ENCODE measurements around the gene ROBO4. TPM values are rescaled to one million over a fixed set of nuclear protein-coding genes. Genes with fewer than 3 reads are reported as not detected.

ROBO4 gene
- total and polyA plus RNA-seq, 7 donors, result 5.4 to 17.5 (median 14.9) TPM

DNA sequence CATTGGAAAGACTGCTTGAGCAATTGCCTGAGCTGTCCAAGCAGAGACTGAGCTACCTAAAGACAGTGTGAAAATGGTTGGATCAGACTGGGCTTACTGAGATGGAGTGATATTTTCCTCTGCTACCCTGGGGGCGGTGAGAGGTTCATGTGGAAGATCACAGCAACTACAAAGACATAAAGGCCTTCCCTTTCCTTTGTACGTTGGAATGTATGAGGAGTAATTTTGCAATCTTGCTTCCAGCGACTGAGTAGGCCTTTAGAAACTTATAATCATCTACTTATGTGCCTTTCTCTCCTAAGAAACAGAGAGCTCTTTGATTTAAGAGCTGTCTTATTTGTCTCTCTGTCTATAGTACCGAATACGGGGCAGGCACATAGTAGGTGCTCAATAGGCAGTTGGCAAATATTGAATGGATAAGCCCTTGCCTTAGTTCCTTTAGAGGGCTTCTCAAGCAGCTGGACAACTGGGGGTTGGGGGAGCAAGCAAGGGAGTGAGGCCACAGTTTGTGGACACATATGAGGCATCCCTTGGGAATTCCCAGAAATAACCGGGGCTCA lies 40.6 kb upstream of the ROBO4 start:
- no peak overlapping the region for H3K4me3 ChIP-seq
- no peaks in the 10 kb centered on the region for H3K36me3 ChIP-seq (ENCODE audit: insufficient read depth in 1 of 2, low read depth in 1 of 2)
- DNase-seq (no peak), ATAC-seq (no peak)
- TF ChIP-seq, protein P1, sequence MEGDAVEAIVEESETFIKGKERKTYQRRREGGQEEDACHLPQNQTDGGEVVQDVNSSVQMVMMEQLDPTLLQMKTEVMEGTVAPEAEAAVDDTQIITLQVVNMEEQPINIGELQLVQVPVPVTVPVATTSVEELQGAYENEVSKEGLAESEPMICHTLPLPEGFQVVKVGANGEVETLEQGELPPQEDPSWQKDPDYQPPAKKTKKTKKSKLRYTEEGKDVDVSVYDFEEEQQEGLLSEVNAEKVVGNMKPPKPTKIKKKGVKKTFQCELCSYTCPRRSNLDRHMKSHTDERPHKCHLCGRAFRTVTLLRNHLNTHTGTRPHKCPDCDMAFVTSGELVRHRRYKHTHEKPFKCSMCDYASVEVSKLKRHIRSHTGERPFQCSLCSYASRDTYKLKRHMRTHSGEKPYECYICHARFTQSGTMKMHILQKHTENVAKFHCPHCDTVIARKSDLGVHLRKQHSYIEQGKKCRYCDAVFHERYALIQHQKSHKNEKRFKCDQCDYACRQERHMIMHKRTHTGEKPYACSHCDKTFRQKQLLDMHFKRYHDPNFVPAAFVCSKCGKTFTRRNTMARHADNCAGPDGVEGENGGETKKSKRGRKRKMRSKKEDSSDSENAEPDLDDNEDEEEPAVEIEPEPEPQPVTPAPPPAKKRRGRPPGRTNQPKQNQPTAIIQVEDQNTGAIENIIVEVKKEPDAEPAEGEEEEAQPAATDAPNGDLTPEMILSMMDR (IDR thresholded peaks at IDR 0.05), result no peak
- H3K27ac ChIP-seq, result no peak overlapping the region
- intact Hi-C loops (cut with DNase I), result no loop called here
- H3K4me1 ChIP-seq, result no peaks in the 10 kb centered on the region
- H3K9me3 ChIP-seq, result no peaks in the 10 kb centered on the region
- H3K27me3 ChIP-seq (ENCODE audit: insufficient read depth in 3 of 3, low read length in 2 of 3), result peaks cover 0 to 10% (median 0%) of the 10 kb centered on the region in 3 donors
- 73 to 84% (median 78%) methylated on average over 6 of the region's 6 CpGs for WGBS, 3 donors

DNA sequence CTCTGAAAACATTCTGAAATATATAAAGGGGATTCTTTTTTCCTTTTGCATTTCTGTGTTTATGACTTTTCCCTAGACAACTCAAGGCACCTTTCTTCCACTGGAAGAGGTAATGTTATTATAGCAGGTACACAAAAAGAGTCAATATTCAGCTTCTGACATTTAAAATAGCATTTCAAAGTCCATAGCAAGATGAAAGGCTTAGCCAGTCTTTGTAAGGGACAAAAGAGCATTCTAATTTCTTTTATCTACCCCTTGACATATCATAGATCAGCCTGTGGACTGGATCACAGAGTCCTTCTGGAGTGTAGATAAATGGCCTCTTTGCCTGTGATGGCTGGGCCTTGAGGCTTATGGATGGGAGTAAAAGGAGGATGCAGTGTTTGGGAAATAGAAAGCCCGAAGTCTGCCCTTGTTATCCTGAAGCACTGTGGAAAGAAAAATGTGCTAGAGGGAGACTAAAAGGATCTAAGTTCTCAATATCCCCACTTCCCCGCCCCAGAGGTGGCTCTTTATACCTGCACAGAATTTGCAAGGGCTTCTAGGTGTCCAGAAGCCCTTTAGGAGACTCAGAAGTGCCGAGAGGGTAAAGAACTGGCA lies 39.8 kb upstream of the ROBO4 start:
- peaks cover 0 to 10% (median 0%) of the 10 kb centered on the region in 3 donors for H3K27me3 ChIP-seq (ENCODE audit: insufficient read depth in 3 of 3, low read length in 2 of 3)
- WGBS, 3 donors, result 79 to 84% (median 84%) methylated on average over 3 of the region's 3 CpGs
- DNase-seq (no peak), ATAC-seq (no peak)
- no peaks in the 10 kb centered on the region for H3K4me1 ChIP-seq
- H3K27ac ChIP-seq, result no peak overlapping the region
- intact Hi-C loops (cut with DNase I), result no loop called here
- H3K36me3 ChIP-seq (ENCODE audit: insufficient read depth in 1 of 2, low read depth in 1 of 2), result no peaks in the 10 kb centered on the region
- H3K4me3 ChIP-seq, result no peak overlapping the region
- no peaks in the 10 kb centered on the region for H3K9me3 ChIP-seq
- TF ChIP-seq, protein P1 (IDR thresholded peaks at IDR 0.05), result no peak

DNA sequence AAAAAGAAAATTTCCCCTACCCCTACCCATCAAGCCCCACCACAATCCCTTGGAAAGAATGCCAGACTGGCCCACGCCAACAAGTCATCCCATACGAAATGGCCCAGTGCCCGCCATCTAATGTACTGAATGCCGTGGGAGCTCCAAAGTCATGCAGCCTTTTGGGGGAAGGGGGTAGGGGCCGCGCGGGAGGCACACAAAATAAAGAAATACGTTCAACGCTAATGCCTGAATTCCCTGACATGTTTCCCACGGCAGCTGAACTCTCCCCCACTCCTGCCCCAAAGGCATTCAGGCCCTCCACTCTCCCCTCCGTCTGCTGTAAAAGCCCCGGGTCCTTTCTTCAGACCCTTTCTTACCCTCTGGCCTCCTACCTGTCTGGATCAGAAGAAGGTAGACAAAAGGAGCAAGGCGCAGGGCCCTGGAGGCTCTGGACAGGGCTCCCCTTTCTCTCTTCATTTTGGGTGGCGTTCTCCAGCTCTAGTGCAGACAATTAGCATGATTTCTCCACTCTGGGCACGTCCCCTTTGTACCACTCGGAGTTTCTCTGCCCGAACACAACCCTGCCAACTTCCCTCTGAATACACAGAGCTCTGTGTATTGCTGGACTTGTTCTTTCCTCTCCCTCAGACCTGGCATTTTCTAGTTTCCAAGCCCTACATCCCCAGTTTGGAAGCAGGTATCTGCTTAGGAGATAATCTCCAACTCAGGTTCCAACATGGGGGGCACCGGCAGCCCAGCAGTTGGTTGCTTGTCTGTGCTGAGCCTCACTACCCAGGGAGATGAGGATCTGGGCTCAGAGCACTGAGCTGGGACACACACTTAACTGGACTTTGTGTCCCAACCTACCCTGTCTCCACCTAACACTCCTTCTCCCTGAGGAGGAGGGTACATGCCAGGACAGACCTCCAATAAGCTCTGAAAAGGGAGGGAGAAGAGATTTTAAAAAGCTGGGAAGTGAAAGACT lies 38.2 kb upstream of the ROBO4 start, which contains the start of gene HEPACAM:
Gene HEPACAM, minus strand, starts transcription at position 500 of the 967 bp plus-strand sequence. Its CDS starts 41 bp downstream, at position 459.
- H3K4me3 ChIP-seq, result no peak within 1 kb of the TSS
- peaks cover 0 to 10% (median 0%) of the 10 kb centered on the region in 3 donors for H3K27me3 ChIP-seq (ENCODE audit: insufficient read depth in 3 of 3, low read length in 2 of 3)
- no peaks in the 10 kb centered on the region for H3K36me3 ChIP-seq (ENCODE audit: insufficient read depth in 1 of 2, low read depth in 1 of 2)
- intact Hi-C loops (cut with DNase I), result no loop called here
- H3K4me1 ChIP-seq, result no peaks in the 10 kb centered on the region
- 79 to 83% (median 80%) methylated on average over 18 of the region's 18 CpGs for WGBS, 3 donors
- DNase-seq (no peak), ATAC-seq (no peak)
- no peaks in the 10 kb centered on the region for H3K9me3 ChIP-seq
- no peak within 1 kb of the TSS for H3K27ac ChIP-seq
- TF ChIP-seq, protein P1 (IDR thresholded peaks at IDR 0.05), result no peak

DNA sequence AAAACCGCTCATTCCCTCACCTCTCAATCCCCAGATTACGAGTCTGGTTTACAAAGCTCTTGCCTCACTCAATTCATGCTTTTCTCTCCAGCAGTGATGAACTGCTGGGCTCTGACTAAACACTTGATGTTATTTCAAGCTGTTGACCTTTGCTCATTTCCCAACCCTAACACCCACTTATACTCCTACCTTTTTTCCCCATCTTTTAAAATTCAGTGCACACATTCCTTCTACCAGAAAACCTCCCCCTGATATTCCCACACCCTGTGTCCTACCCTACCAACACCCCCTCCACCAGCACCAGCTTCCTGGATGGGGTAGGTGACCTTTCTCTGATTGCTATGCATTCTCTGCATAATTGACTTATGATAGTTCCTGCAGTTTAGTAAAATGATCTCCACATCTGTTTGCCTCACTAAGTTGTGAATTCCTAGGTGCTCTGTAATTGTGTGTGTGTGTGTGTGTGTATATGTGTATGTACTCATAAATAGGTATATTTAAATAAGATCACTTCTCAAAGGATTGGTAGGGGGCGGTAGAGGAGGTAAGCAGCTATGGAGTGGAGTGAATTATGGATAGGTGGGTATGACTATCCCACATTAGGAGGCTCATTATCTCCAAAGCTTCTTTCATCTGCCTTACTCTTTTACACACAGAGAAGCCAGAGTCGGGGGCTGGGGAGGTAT lies 37.3 kb upstream of the ROBO4 start:
- ATAC-seq (no peak), DNase-seq (no peak)
- peaks cover 0 to 10% (median 0%) of the 10 kb centered on the region in 3 donors for H3K27me3 ChIP-seq (ENCODE audit: insufficient read depth in 3 of 3, low read length in 2 of 3)
- H3K9me3 ChIP-seq, result no peaks in the 10 kb centered on the region
- TF ChIP-seq, protein P1 (IDR thresholded peaks at IDR 0.05), result no peak
- H3K27ac ChIP-seq, result no peak overlapping the region
- no peak overlapping the region for H3K4me3 ChIP-seq
- H3K4me1 ChIP-seq, result no peaks in the 10 kb centered on the region
- 64 to 80% (median 75%) methylated on average over 4 of the region's 4 CpGs for WGBS, 3 donors
- intact Hi-C loops (cut with DNase I), result no loop called here
- no peaks in the 10 kb centered on the region for H3K36me3 ChIP-seq (ENCODE audit: insufficient read depth in 1 of 2, low read depth in 1 of 2)

Data from psoas muscle (tissue), 8 donors.